Mesodermal cell (in vitro differentiated cells): ENCODE results near the gene STH.

Source experiments
- H3K27ac ChIP-seq: 2 replicates; pipeline ENCODE4 v1.7.0; 2013; ENCODE audit warnings: mild to moderate bottlenecking, low read depth, low read length, moderate library complexity; ENCODE audit not compliant: severe bottlenecking
- H3K36me3 ChIP-seq: 2 replicates; pipeline ENCODE4 v1.7.1; 2013; ENCODE audit warnings: mild to moderate bottlenecking, low read length, moderate library complexity; ENCODE audit not compliant: control insufficient read depth, insufficient read depth
- H3K4me1 ChIP-seq: one replicate; pipeline ENCODE4 v1.7.1; 2013; ENCODE audit warnings: mild to moderate bottlenecking, low read length; ENCODE audit not compliant: insufficient read depth, control insufficient read depth, poor library complexity, severe bottlenecking
- H3K4me3 ChIP-seq: 2 replicates; pipeline ENCODE4 v1.7.0; 2013; ENCODE audit warnings: low read length, control low read depth, mild to moderate bottlenecking; ENCODE audit not compliant: insufficient read depth, poor library complexity, severe bottlenecking; ENCODE audit errors: extremely low read depth
- H3K9me3 ChIP-seq: 2 replicates; pipeline ENCODE4 v1.7.1; 2013; ENCODE audit warnings: mild to moderate bottlenecking, low read length, moderate library complexity; ENCODE audit not compliant: control insufficient read depth
- WGBS, 2 experiments: methylation state at CpG; one replicate each; pipeline ENCODE4 v1.1.5; 2013; ENCODE audit warnings: missing lambda C conversion rate in 2 of 2; ENCODE audit not compliant: insufficient coverage in 2 of 2; 5-methylcytosine and 5-hydroxymethylcytosine counted together

STH gene

DNA sequence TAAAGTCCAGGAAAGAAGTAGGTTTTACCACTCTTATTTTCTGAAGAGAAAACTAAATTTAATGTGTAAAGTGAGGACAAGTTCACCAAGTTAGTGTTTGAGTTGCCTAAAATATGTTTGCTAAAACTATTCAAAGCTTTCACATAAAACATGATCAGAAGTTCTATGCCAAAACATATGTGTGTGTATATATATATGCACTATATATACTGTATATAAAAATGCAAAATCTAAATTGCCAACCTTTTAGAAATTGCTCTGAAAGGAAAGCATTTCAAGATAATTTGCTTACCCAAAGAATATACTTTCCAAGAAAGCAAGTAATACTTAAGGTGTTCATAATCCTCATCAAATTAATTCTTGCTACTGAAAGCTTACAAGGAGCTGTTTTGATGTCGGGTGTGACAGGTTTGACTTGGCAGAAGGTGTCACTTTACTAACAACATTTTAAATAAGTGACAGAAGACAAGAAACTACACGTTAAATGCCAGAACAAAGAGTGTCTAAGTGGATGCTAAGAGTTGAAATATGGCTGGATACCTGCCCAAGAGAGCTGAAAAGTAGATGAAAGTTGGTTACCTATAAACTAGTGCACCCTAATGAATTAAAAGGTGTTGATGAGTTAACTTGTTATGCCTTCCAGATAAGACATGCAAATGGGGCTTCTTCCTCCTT lies 32.3 kb upstream of the STH start:
- Histone ChIP-seq H3K4me1 (no peaks in the 10 kb centered on the region), H3K36me3 (no peaks in the 10 kb centered on the region), H3K4me3 (no peak overlapping the region), H3K9me3 (no peaks in the 10 kb centered on the region), H3K27ac (no peak overlapping the region)
- WGBS, 2 experiments: no CpG with 5 or more reads among the region's 2 CpGs

- Histone ChIP-seq H3K36me3 (no peaks in the 10 kb centered on the region), H3K4me3 (no peak overlapping the region), H3K9me3 (no peaks in the 10 kb centered on the region), H3K27ac (no peak overlapping the region), H3K4me1 (no peaks in the 10 kb centered on the region)
- 85 to 90% methylated on average over 4 to 5 of the region's 5 CpGs for WGBS, 2 experiments
These were observed 31.7 kb upstream of the STH start for GRCh38 chr17:45967378-45967777.

DNA sequence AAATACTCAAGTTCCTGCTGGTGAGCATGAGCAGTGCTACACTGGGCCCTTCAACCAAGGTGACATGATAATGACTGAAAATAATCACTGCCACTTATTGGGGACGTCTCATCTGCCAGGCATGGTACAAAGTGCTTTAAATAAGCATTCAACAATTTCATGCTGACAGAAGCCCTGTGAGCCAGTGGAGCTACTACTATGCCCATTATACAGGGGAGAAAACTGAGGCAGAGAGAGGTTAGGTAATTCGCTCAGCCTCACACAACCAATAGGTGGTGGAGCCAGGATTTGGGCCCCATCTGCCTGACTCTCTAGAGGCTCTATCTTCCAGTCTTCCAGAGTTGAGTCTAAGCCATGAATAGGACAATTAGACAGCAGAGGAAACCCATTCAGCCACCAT lies 30.3 kb upstream of the STH start:
- 80 to 83% methylated on average over 1 of the region's 2 CpGs for WGBS, 2 experiments

DNA sequence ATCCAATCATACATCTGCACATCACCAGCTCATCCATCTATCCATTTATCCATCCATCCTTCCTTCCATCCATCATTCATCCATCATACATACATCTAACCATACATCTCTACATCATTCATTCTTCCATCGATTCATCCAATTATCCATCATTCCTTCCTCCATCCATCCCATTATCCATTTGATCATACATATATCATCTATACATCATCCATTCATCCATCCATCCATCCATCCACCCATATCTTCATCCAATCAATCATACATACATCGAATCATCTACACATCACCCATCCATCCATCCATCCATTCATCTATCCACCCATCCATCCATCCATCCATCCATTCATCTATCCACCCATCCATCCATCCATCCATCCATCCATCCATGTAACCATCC lies 29.3 kb upstream of the STH start:
- Histone ChIP-seq H3K9me3 (no peaks in the 10 kb centered on the region), H3K4me3 (no peak overlapping the region), H3K4me1 (no peaks in the 10 kb centered on the region), H3K27ac (no peak overlapping the region), H3K36me3 (no peaks in the 10 kb centered on the region)
- 77 to 84% methylated on average over 2 of the region's 2 CpGs for WGBS, 2 experiments

More for the DNA sequence above, 30.3 kb upstream of the STH start:
- Histone ChIP-seq H3K9me3 (no peaks in the 10 kb centered on the region), H3K4me1 (no peaks in the 10 kb centered on the region), H3K36me3 (no peaks in the 10 kb centered on the region), H3K4me3 (no peak overlapping the region), H3K27ac (no peak overlapping the region)

DNA sequence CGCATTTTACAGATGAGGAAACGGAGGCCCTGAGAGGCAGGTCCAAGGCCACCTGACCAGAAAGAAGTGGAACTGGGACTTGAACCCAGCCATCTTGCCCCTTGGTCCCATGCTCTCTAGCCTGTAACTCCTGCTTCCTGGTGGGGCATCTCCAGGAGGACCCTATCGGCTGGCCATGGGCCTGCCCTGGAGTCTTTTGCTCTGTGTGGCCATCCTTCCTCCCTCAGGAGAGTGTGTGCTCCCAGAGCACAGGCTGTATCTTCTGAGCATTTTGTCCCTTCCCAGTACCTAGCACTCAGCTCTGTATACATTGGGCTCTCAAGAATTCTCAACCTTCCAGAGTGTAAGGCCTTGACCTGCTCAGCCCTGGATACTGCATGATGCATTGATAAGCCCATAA lies 28.4 kb upstream of the STH start:
- WGBS, 2 experiments: 80 to 95% methylated on average over 2 to 3 of the region's 3 CpGs
- Histone ChIP-seq H3K27ac (no peak overlapping the region), H3K4me1 (peaks cover 3% of the 10 kb centered on the region), H3K9me3 (no peaks in the 10 kb centered on the region), H3K36me3 (no peaks in the 10 kb centered on the region), H3K4me3 (no peak overlapping the region)

DNA sequence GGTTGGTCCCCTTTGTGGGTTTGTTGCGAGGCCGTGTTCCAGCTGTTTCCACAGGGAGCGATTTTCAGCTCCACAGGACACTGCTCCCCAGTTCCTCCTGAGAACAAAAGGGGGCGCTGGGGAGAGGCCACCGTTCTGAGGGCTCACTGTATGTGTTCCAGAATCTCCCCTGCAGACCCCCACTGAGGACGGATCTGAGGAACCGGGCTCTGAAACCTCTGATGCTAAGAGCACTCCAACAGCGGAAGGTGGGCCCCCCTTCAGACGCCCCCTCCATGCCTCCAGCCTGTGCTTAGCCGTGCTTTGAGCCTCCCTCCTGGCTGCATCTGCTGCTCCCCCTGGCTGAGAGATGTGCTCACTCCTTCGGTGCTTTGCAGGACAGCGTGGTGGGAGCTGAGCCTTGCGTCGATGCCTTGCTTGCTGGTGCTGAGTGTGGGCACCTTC lies 27.3 kb upstream of the STH start:
- Histone ChIP-seq H3K27ac (no peak overlapping the region), H3K4me3 (no peak overlapping the region)
- 56 to 61% methylated on average over 12 to 13 of the region's 14 CpGs for WGBS, 2 experiments

DNA sequence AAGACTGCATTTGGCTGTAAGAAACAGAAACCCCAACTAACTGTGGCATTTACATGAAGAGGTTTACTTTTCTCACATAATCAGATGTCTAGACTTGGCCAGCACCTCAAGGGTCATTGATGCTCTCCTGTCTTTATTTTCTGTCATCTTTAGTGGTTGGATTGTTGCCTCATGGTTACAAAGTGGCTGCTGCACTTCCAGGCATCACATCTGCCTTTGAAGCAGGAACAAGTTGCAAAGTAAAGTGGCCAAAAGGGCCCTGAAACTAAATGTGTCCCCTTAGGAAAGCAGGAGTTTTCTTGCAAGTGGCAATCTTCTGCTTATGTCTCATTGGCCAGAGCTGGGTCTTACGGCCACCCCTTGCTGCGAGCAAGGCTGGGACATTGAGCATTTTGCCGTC lies 26.5 kb upstream of the STH start:
- Histone ChIP-seq H3K27ac (no peak overlapping the region), H3K36me3 (no peaks in the 10 kb centered on the region), H3K4me1 (peaks cover 22% of the 10 kb centered on the region), H3K4me3 (no peak overlapping the region), H3K9me3 (no peaks in the 10 kb centered on the region)
- 100% methylated on average over 1 to 3 of the region's 3 CpGs for WGBS, 2 experiments

More for the DNA sequence above, 27.3 kb upstream of the STH start:
- H3K4me1 ChIP-seq: peaks cover 13% of the 10 kb centered on the region
- H3K9me3 ChIP-seq: no peaks in the 10 kb centered on the region
- no peaks in the 10 kb centered on the region for H3K36me3 ChIP-seq

DNA sequence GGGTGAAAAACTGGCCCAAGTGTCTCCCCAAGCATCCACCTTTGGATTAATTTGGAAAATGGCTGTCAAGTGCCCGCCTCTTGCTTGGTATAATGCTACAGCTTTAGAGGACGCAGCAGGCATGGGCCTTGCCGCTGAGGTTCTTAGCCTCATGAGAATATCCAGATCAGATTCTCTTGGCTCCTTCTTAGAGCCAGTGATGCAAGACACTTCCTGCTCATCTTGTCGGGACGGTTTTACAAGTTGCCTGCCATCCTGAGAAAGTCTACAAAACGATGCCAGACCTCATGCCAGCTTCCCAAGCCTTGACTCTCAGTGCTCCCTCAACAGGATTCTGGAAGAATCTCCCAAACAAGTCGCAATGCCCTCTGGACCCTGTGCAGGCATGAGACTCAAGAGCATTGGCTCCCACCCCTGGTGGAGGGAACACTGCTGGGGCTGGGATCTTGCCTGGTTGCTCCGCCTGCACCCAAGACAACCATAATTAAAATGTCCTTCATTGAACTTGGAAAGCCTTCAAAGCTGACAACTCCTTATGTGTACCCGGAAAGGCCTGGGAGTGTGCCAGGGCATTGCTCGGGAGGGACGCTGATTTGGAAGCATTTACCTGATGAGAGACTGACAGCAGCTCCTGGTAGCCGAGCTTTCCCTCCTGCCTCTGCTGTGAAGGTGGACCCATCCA lies 25.8 kb upstream of the STH start:
- Histone ChIP-seq H3K27ac (no peak overlapping the region), H3K9me3 (no peaks in the 10 kb centered on the region), H3K36me3 (no peaks in the 10 kb centered on the region), H3K4me1 (peaks cover 29% of the 10 kb centered on the region), H3K4me3 (no peak overlapping the region)
- WGBS, 2 experiments: 93 to 95% methylated on average over 11 to 12 of the region's 12 CpGs

- H3K4me3 ChIP-seq: no peak overlapping the region
- H3K4me1 ChIP-seq: peaks cover 31% of the 10 kb centered on the region
- no peaks in the 10 kb centered on the region for H3K9me3 ChIP-seq
- 91 to 96% methylated on average over 11 to 12 of the region's 17 CpGs for WGBS, 2 experiments
- H3K36me3 ChIP-seq: no peaks in the 10 kb centered on the region
- no peak overlapping the region for H3K27ac ChIP-seq
These were observed 24.8 kb upstream of the STH start for GRCh38 chr17:45973946-45974859.

DNA sequence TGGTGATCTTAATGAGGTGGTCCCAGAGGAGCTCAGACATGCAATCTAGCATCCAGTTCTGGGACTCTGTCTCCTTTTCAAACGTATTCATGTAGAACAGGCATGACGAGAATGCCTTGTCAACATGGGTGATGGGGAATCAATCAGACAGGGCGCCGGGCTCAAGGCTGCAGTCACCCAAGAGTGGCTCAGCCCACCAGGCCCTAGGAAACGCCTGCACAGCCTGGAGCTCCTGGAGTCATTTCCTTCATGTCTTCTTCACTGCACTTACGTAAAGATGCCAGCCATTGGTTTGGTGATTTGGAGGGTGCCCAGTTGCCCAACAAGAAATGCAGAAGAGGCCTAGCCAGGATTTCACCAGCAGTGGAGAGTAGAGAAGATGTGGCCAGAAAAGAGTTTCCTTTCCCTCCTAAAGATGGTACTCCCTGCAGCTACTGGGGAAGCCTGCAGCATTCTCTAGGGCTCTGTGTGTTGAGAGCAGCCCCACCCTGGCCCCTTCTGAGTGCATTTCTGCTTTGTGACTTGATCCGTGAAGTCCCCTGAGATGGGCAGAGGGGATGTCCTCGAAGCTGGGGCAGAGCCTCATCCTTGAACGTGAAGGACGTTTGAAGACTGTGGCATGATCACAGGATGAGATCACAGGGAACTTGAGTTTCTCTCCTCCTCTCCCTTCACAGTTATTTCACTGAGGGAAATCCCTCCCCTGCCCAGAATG lies 24.0 kb upstream of the STH start:
- H3K27ac ChIP-seq: no peak overlapping the region
- H3K36me3 ChIP-seq: no peaks in the 10 kb centered on the region
- no peak overlapping the region for H3K4me3 ChIP-seq
- no peaks in the 10 kb centered on the region for H3K9me3 ChIP-seq
- H3K4me1 ChIP-seq: peaks cover 34% of the 10 kb centered on the region
- WGBS, 2 experiments: 85 to 96% methylated on average over 5 to 9 of the region's 10 CpGs
